Neural progenitor cell (in vitro differentiated cells): Measurements from ENCODE around the gene AP2A1. TPM values are rescaled to one million over a fixed set of nuclear protein-coding genes. Genes with fewer than 3 reads are reported as not detected.
A peak's percentile ranks its signal among the peaks of the same experiment; 100 is the strongest.

Experiments
- DNase-seq: peaks from one replicate; pipeline ENCODE4 v3.0.0-alpha.2; 2016; ENCODE audit warnings: low spot score
- H2AFZ ChIP-seq: fragments of 200-600 bp; sonication (generic); replicated peaks from 2 replicates; pipeline ENCODE4 v1.6.1; 2016; ENCODE audit warnings: antibody characterized with exemption
- H3F3A ChIP-seq: fragments of 200-600 bp; sonication (generic); 2 replicates; pipeline ENCODE4 v1.6.1; 2016; ENCODE audit warnings: antibody characterized with exemption, low read depth
- H3K27ac ChIP-seq: fragments of 200-600 bp; sonication (generic); 2 replicates; pipeline ENCODE4 v1.5.1; 2016; ENCODE audit warnings: mild to moderate bottlenecking
- H3K27me3 ChIP-seq: fragments of 200-600 bp; sonication (generic); 2 replicates; pipeline ENCODE4 v1.6.1; 2016; ENCODE audit warnings: mild to moderate bottlenecking, moderate library complexity
- H3K36me3 ChIP-seq: fragments of 200-600 bp; sonication (generic); 2 replicates; pipeline ENCODE4 v1.5.1; 2016
- H3K4me1 ChIP-seq: fragments of 200-600 bp; sonication (generic); 2 replicates; pipeline ENCODE4 v1.6.1; 2016; ENCODE audit warnings: mixed run types
- H3K4me2 ChIP-seq: fragments of 200-600 bp; sonication (generic); 2 replicates; pipeline ENCODE4 v1.6.1; 2016
- H3K4me3 ChIP-seq: fragments of 200-600 bp; sonication (generic); 2 replicates; pipeline ENCODE4 v1.5.1; 2016
- H3K79me2 ChIP-seq: fragments of 200-600 bp; sonication (generic); 2 replicates; pipeline ENCODE4 v1.6.1; 2016; ENCODE audit warnings: low read depth
- H3K9ac ChIP-seq: fragments of 200-600 bp; sonication (generic); 2 replicates; pipeline ENCODE4 v1.6.1; 2016
- H3K9me3 ChIP-seq: fragments of 200-600 bp; sonication (generic); 2 replicates; pipeline ENCODE4 v1.5.1; 2016; ENCODE audit warnings: low read depth
- H4K20me1 ChIP-seq: fragments of 200-600 bp; sonication (generic); 2 replicates; pipeline ENCODE4 v1.6.1; 2016; ENCODE audit warnings: low read depth
- H3K27ac Mint-ChIP-seq: 3 replicates; pipeline ENCODE4 v1.8.0; 2021; ENCODE audit warnings: mixed read lengths
- H3K27me3 Mint-ChIP-seq: 2 replicates; pipeline ENCODE4 v1.8.0; 2022; ENCODE audit warnings: low read depth, mild to moderate bottlenecking, inconsistent platforms, moderate library complexity, mixed read lengths; ENCODE audit not compliant: insufficient read depth
- H3K36me3 Mint-ChIP-seq: 3 replicates; pipeline ENCODE4 v1.8.0; 2021; ENCODE audit warnings: mixed read lengths
- H3K4me1 Mint-ChIP-seq: 3 replicates; pipeline ENCODE4 v1.8.0; 2021; ENCODE audit warnings: mixed read lengths
- H3K4me3 Mint-ChIP-seq: 3 replicates; pipeline ENCODE4 v1.8.0; 2021; ENCODE audit warnings: mild to moderate bottlenecking, moderate library complexity, mixed read lengths
- H3K9me3 Mint-ChIP-seq: 3 replicates; pipeline ENCODE4 v1.8.0; 2020; ENCODE audit warnings: mixed read lengths
- CTCF ChIP-seq: fragments of 200-600 bp; sonication (generic); IDR thresholded peaks from 2 replicates; pipeline ENCODE4 v1.5.1; 2017; ENCODE audit warnings: antibody characterized with exemption, mild to moderate bottlenecking
- EZH2 ChIP-seq: fragments of 200-600 bp; sonication (generic); IDR thresholded peaks from 2 replicates; pipeline ENCODE4 v1.6.1; 2017; ENCODE audit warnings: antibody characterized with exemption, mild to moderate bottlenecking, moderate library complexity
- EZH2phosphoT487 ChIP-seq: fragments of 200-600 bp; sonication (generic); IDR thresholded peaks from 2 replicates; pipeline ENCODE4 v1.6.1; 2017; ENCODE audit warnings: antibody characterized with exemption
- total RNA-seq: library from RNA; depleted of rRNA; stranded (reverse); fragments of >200 nt; gene quantifications from 2 replicates; pipeline ENCODE4 v1.2.3, GENCODE V29; 2015; ENCODE audit warnings: low replicate concordance

AP2A1 gene
- total RNA-seq, 1 donor from 2014 or later: 61.6 TPM

GRCh38 chr19:49770529-49770928 lies 3.7 kb downstream of the AP2A1 start:
- Histone ChIP-seq H2AFZ (no peak overlapping the region), H3F3A (peaks cover 7% of the 10 kb centered on the region), H3K36me3 (no peaks in the 10 kb centered on the region), H3K4me3 (no peak overlapping the region), H3K4me1 (peaks cover 8% of the 10 kb centered on the region), H3K9ac (no peak overlapping the region), H3K27ac (no peak overlapping the region), H3K4me2 (no peak overlapping the region), H3K79me2 (peaks cover 77% of the 10 kb centered on the region), H3K9me3 (no peaks in the 10 kb centered on the region), H3K27me3 (no peaks in the 10 kb centered on the region), H4K20me1 (peaks cover 5% of the 10 kb centered on the region)
- TF ChIP-seq EZH2phosphoT487 (no peak), CTCF (no peak), EZH2 (no peak)
- Mint-ChIP-seq H3K27me3 (peaks cover 8% of the 10 kb centered on the region), H3K4me3 (no peak overlapping the region), H3K9me3 (no peaks in the 10 kb centered on the region), H3K4me1 (peaks cover 29% of the 10 kb centered on the region), H3K27ac (no peak overlapping the region), H3K36me3 (peaks cover 4% of the 10 kb centered on the region)
- DNase-seq: no peak

- no peak overlapping the region for H3K27ac ChIP-seq
- no peaks in the 10 kb centered on the region for H3K9me3 ChIP-seq
- no peak overlapping the region for H2AFZ ChIP-seq
- DNase-seq: no peak
- Mint-ChIP-seq H3K36me3 (peaks cover 4% of the 10 kb centered on the region), H3K27me3 (peaks cover 5% of the 10 kb centered on the region), H3K27ac (peak overlapping the region; percentile 81), H3K4me3 (peak overlapping the region; percentile 5), H3K4me1 (peaks cover 25% of the 10 kb centered on the region), H3K9me3 (no peaks in the 10 kb centered on the region)
- no peak overlapping the region for H3K4me3 ChIP-seq
- no peak overlapping the region for H3K4me2 ChIP-seq
- H3K79me2 ChIP-seq: peaks cover 81% of the 10 kb centered on the region
- no peaks in the 10 kb centered on the region for H3F3A ChIP-seq
- peaks cover 5% of the 10 kb centered on the region for H4K20me1 ChIP-seq
- TF ChIP-seq CTCF (no peak), EZH2 (no peak), EZH2phosphoT487 (no peak)
- no peak overlapping the region for H3K9ac ChIP-seq
- no peaks in the 10 kb centered on the region for H3K27me3 ChIP-seq
- peaks cover 8% of the 10 kb centered on the region for H3K4me1 ChIP-seq
- H3K36me3 ChIP-seq: no peaks in the 10 kb centered on the region
Observed at GRCh38 chr19:49771674-49772139, 4.9 kb downstream of the AP2A1 start.

- no peak overlapping the region for H3K4me2 ChIP-seq
- H3F3A ChIP-seq: no peaks in the 10 kb centered on the region
- H3K4me3 Mint-ChIP-seq: no peak overlapping the region
- H3K27me3 ChIP-seq: no peaks in the 10 kb centered on the region
- no peaks in the 10 kb centered on the region for H3K9me3 ChIP-seq
- H4K20me1 ChIP-seq: peaks cover 5% of the 10 kb centered on the region
- H2AFZ ChIP-seq: no peak overlapping the region
- peaks cover 17% of the 10 kb centered on the region for H3K4me1 Mint-ChIP-seq
- H3K9ac ChIP-seq: no peak overlapping the region
- H3K4me3 ChIP-seq: no peak overlapping the region
- no peak for DNase-seq
- H3K4me1 ChIP-seq: peaks cover 5% of the 10 kb centered on the region
- H3K27ac ChIP-seq: peak overlapping the region; percentile 13
- H3K79me2 ChIP-seq: peaks cover 72% of the 10 kb centered on the region
- TF ChIP-seq EZH2phosphoT487 (no peak), EZH2 (no peak), CTCF (no peak)
- peak overlapping the region; percentile 83 for H3K27ac Mint-ChIP-seq
- H3K36me3 ChIP-seq: no peaks in the 10 kb centered on the region
- peaks cover 5% of the 10 kb centered on the region for H3K27me3 Mint-ChIP-seq
- no peaks in the 10 kb centered on the region for H3K9me3 Mint-ChIP-seq
- peaks cover 4% of the 10 kb centered on the region for H3K36me3 Mint-ChIP-seq
Observed at GRCh38 chr19:49772850-49773432, 6.1 kb downstream of the AP2A1 start.
